DND-41 (cell line): ENCODE data around the gene EMB.
"Not testable (repeated sequence)": the region's sequence is repeated elsewhere in the genome, so short reads cannot be mapped to it uniquely, and the experiment has no call there.

ENCODE experiments used
- EZH2 ChIP-seq: IDR thresholded peaks from 3 replicates; pipeline ENCODE4 v1.6.1; 2012; ENCODE audit warnings: borderline replicate concordance, low read depth, mild to moderate bottlenecking, moderate library complexity, low read length, inconsistent platforms; ENCODE audit not compliant: severe bottlenecking
- TF ChIP-seq, protein P1 (sequence below): IDR thresholded peaks from 2 replicates; pipeline ENCODE4 v1.5.1; 2012; ENCODE audit warnings: borderline replicate concordance, low read length, moderate library complexity, mild to moderate bottlenecking; ENCODE audit not compliant: poor library complexity, severe bottlenecking; ENCODE audit errors: extremely low read depth

DNA sequence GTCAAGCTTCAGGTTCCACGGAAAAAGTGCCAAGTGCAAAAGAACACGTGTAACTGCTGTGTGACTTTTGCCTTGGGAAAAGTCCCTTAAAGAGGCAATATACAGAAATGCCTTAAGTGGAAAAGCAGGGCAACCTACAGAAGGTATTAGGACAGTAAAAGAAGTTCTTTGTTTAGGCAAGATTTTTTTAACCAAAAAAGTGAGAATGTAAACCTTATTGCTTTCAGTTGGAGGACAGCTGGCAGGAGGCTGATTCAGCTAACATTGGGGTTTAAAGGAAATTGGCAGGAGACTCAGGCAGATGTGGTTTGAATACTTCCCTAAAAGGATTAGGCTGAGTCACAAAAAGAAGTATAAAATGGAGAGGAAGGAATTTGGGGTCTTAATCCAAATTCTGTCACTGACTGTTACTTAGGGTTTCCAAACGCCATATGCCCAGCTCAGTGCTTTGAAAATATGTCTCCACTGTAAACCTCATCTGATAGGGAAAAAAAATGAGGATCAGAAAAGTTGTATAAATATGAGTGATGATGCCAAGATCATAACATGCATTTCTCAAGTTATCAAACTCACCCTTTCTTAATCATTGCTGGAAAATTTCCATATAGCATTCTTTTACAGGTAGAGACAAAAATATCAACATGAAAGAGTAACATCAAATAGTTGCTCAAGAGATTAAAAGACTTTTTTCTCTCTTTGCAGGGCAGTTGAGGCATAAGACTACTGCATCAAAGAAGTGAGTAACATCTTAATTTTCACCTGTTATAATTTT, 9.8 kb downstream of the EMB start:
- TF ChIP-seq, protein P1, sequence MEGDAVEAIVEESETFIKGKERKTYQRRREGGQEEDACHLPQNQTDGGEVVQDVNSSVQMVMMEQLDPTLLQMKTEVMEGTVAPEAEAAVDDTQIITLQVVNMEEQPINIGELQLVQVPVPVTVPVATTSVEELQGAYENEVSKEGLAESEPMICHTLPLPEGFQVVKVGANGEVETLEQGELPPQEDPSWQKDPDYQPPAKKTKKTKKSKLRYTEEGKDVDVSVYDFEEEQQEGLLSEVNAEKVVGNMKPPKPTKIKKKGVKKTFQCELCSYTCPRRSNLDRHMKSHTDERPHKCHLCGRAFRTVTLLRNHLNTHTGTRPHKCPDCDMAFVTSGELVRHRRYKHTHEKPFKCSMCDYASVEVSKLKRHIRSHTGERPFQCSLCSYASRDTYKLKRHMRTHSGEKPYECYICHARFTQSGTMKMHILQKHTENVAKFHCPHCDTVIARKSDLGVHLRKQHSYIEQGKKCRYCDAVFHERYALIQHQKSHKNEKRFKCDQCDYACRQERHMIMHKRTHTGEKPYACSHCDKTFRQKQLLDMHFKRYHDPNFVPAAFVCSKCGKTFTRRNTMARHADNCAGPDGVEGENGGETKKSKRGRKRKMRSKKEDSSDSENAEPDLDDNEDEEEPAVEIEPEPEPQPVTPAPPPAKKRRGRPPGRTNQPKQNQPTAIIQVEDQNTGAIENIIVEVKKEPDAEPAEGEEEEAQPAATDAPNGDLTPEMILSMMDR: not testable (repeated sequence)
- TF ChIP-seq EZH2: not testable (repeated sequence)
